SK-N-SH (cell line): ENCODE measurements around the gene SLC2A8. TPM values are rescaled to one million over a fixed set of nuclear protein-coding genes. Genes with fewer than 3 reads are reported as not detected.

Experiments used
- CTCF ChIA-PET: fragments of 300-600, 350-600 bp; formaldehyde crosslinking; extraction: SDS; loops from one replicate; lab custom pipeline; 2021; lab: Yijun Ruan, JAX
- POLR2A ChIA-PET: fragments of 350-600 bp; sonication (Branson Sonifier 250); formaldehyde crosslinking; extraction: SDS; loops from one replicate; lab custom pipeline; 2020; ENCODE audit warnings: antibody characterized with exemption, inconsistent platforms; lab: Yijun Ruan, JAX
- DNase-seq: peaks from one replicate; pipeline ENCODE4 v3.0.0; 2012
- H2AFZ ChIP-seq: fragments of 200-600 bp; sonication (generic); 2 replicates; pipeline ENCODE4 v1.8.1; 2016; ENCODE audit warnings: antibody characterized with exemption, mild to moderate bottlenecking, low read depth
- H3F3A ChIP-seq: fragments of 200-600 bp; sonication (generic); replicated peaks from 2 replicates; pipeline ENCODE3; 2016; ENCODE audit warnings: antibody characterized with exemption, mild to moderate bottlenecking; ENCODE audit not compliant: insufficient read depth
- H3K27ac ChIP-seq, 2 experiments: fragments of 200-500 bp in 1 of 2; fragments of 200-600 bp in 1 of 2; sonication (Bioruptor generic) in 1 of 2; sonication (generic), shearing (Covaris generic) in 1 of 2; 2 replicates each; pipeline versions ENCODE4 v1.5.1 to v1.6.1; 2014 to 2016; ENCODE audit warnings: low read depth in 2 of 2, inconsistent platforms in 1 of 2, low read length in 1 of 2, mild to moderate bottlenecking in 1 of 2, mixed read lengths in 1 of 2
- H3K27me3 ChIP-seq: fragments of 200-600 bp; sonication (generic), shearing (Covaris generic); 2 replicates; pipeline ENCODE4 v1.6.1; 2016; ENCODE audit warnings: mixed run types; ENCODE audit not compliant: insufficient read depth
- H3K36me3 ChIP-seq, 2 experiments: fragments of 200-500 bp in 1 of 2; fragments of 200-600 bp in 1 of 2; sonication (Bioruptor generic) in 1 of 2; sonication (generic) in 1 of 2; replicated peaks in 1 of 2; 2 replicates each; pipeline versions ENCODE3 to v1.5.1; 2014 to 2016; ENCODE audit warnings: low read length in 1 of 2, mild to moderate bottlenecking in 1 of 2; ENCODE audit not compliant: insufficient read depth in 2 of 2, control insufficient read depth in 1 of 2
- H3K4me1 ChIP-seq, 2 experiments: fragments of 200-500 bp in 1 of 2; fragments of 200-600 bp in 1 of 2; sonication (Bioruptor generic) in 1 of 2; sonication (generic), shearing (Covaris generic) in 1 of 2; 2 replicates each; pipeline versions ENCODE4 v1.5.1 to v1.6.1; 2014 to 2016; ENCODE audit warnings: low read depth in 1 of 2, low read length in 1 of 2, mixed run types in 1 of 2; ENCODE audit not compliant: insufficient read depth in 2 of 2, control insufficient read depth in 1 of 2
- H3K4me2 ChIP-seq: fragments of 200-600 bp; sonication (generic), shearing (Covaris generic); 2 replicates; pipeline ENCODE4 v1.6.1; 2017; ENCODE audit warnings: mixed run types
- H3K4me3 ChIP-seq, 2 experiments: fragments of 200-500 bp in 1 of 2; fragments of 200-600 bp in 1 of 2; sonication (Bioruptor generic) in 1 of 2; sonication (generic), shearing (Covaris generic) in 1 of 2; 2 replicates each; pipeline versions ENCODE4 v1.5.1 to v1.8.1; 2014 to 2016; ENCODE audit warnings: low read depth in 2 of 2, inconsistent platforms in 1 of 2, low read length in 1 of 2, mild to moderate bottlenecking in 1 of 2, mixed read lengths in 1 of 2, moderate library complexity in 1 of 2
- H3K79me2 ChIP-seq: fragments of 200-600 bp; sonication (generic); 2 replicates; pipeline ENCODE4 v1.8.1; 2017; ENCODE audit warnings: mild to moderate bottlenecking; ENCODE audit not compliant: insufficient read depth
- H3K9ac ChIP-seq: fragments of 200-600 bp; sonication (generic); 2 replicates; pipeline ENCODE4 v1.6.1; 2017; ENCODE audit warnings: mixed run types
- H3K9me2 ChIP-seq: fragments of 200-600 bp; sonication (generic); 2 replicates; pipeline ENCODE4 v1.6.1; 2017; ENCODE audit warnings: mixed run types
- H3K9me3 ChIP-seq: fragments of 200-600 bp; sonication (generic); 2 replicates; pipeline ENCODE4 v1.6.1; 2017; ENCODE audit warnings: mixed run types, mild to moderate bottlenecking, moderate library complexity
- H4K20me1 ChIP-seq: fragments of 200-600 bp; sonication (generic); 2 replicates; pipeline ENCODE4 v1.6.1; 2017; ENCODE audit warnings: mild to moderate bottlenecking, mixed run types; ENCODE audit not compliant: insufficient read depth
- ELF1 ChIP-seq: IDR thresholded peaks from 2 replicates; pipeline ENCODE4 v1.4.0; 2012
- EZH2phosphoT487 ChIP-seq: fragments of 200-600 bp; sonication (generic); IDR thresholded peaks from 2 replicates; pipeline ENCODE4 v1.6.1; 2017; ENCODE audit warnings: low read depth, mixed run types, mild to moderate bottlenecking, antibody characterized with exemption, moderate library complexity, borderline replicate concordance
- FOSL2 ChIP-seq: IDR thresholded peaks from 2 replicates; pipeline ENCODE4 v1.4.0; 2012; ENCODE audit warnings: low read depth, mild to moderate bottlenecking, moderate library complexity, borderline replicate concordance
- FOXM1 ChIP-seq: IDR thresholded peaks from 2 replicates; pipeline ENCODE4 v1.4.0; 2012; ENCODE audit warnings: low read depth, mild to moderate bottlenecking
- MAX ChIP-seq: IDR thresholded peaks from 2 replicates; pipeline ENCODE4 v1.4.0; 2012; ENCODE audit warnings: low read depth
- MXI1 ChIP-seq: IDR thresholded peaks from 2 replicates; pipeline ENCODE4 v1.6.1; 2012; ENCODE audit warnings: mild to moderate bottlenecking, low read depth, low read length, improper control_type of control experiment
- NFIC ChIP-seq: IDR thresholded peaks from 2 replicates; pipeline ENCODE4 v1.4.0; 2012; ENCODE audit warnings: borderline replicate concordance
- NRF1 ChIP-seq: IDR thresholded peaks from 2 replicates; pipeline ENCODE4 v1.6.1; 2012; ENCODE audit warnings: low read depth, mild to moderate bottlenecking, low read length
- PBX3 ChIP-seq: IDR thresholded peaks from 2 replicates; pipeline ENCODE4; 2012
- RAD21 ChIP-seq: IDR thresholded peaks from 2 replicates; pipeline ENCODE4 v1.6.1; 2012; ENCODE audit warnings: mild to moderate bottlenecking, low read length
- RCOR1 ChIP-seq: fragments of 150-350 bp; IDR thresholded peaks from 2 replicates; pipeline ENCODE4 v1.6.1; 2017; ENCODE audit warnings: antibody characterized with exemption, low read length
- RFX5 ChIP-seq: IDR thresholded peaks from 2 replicates; pipeline ENCODE4 v1.6.1; 2012; ENCODE audit warnings: mild to moderate bottlenecking, improper control_type of control experiment, low read length
- RXRA ChIP-seq: IDR thresholded peaks from 2 replicates; pipeline ENCODE4 v1.4.0; 2012; ENCODE audit warnings: low read depth, mild to moderate bottlenecking, borderline replicate concordance
- SMC3 ChIP-seq: IDR thresholded peaks from 2 replicates; pipeline ENCODE4 v1.6.1; 2012; ENCODE audit warnings: low read depth, low read length, improper control_type of control experiment
- TAF1 ChIP-seq: IDR thresholded peaks from 2 replicates; pipeline ENCODE4 v1.6.1; 2012; ENCODE audit warnings: low read depth, mild to moderate bottlenecking, low read length, moderate library complexity, borderline replicate concordance
- TCF12 ChIP-seq: IDR thresholded peaks from 2 replicates; pipeline ENCODE4 v1.4.0; 2012
- TEAD4 ChIP-seq: IDR thresholded peaks from 2 replicates; pipeline ENCODE4 v1.4.0; 2012; ENCODE audit warnings: mild to moderate bottlenecking, borderline replicate concordance; ENCODE audit not compliant: insufficient read depth
- YY1 ChIP-seq: IDR thresholded peaks from 2 replicates; pipeline ENCODE4 v1.4.0; 2012; ENCODE audit warnings: low read depth, mild to moderate bottlenecking
- ZBTB33 ChIP-seq: IDR thresholded peaks from 2 replicates; pipeline ENCODE4 v1.4.0; 2012; ENCODE audit warnings: low read depth, borderline replicate concordance
- WGBS: methylation state at CpG from one replicate; pipeline ENCODE4 v1.1.6; 2017; ENCODE audit warnings: low lambda C conversion rate; 5-methylcytosine and 5-hydroxymethylcytosine counted together
- polyA plus RNA-seq, 3 experiments: library from polyadenylated mRNA; depleted of rRNA; stranded (reverse); fragments of >200 nt; gene quantifications; 2 replicates each; pipeline ENCODE4 v1.2.3, GENCODE V29; 2012
- TF ChIP-seq, protein P1 (sequence below): IDR thresholded peaks from 2 replicates; pipeline ENCODE4 v1.6.1; 2012; ENCODE audit warnings: mild to moderate bottlenecking, low read depth, low read length, moderate library complexity

SLC2A8 gene
- polyA plus RNA-seq, 1 of the 3 experiments (the other 2 are of a cell fraction), result 15.1 TPM

GRCh38 chr9:127392166-127392565, 4.8 kb upstream of the SLC2A8 start:
- no peak for DNase-seq
- Histone ChIP-seq H3F3A (peaks cover 29% of the 10 kb centered on the region), H4K20me1 (no peaks in the 10 kb centered on the region; the same call in 1 of the 2 replicates), H3K9me3 (no peaks in the 10 kb centered on the region), H3K4me2 (no peak overlapping the region), H3K27ac (no peak overlapping the region), H2AFZ (no peak overlapping the region), H3K9me2 (no peaks in the 10 kb centered on the region)
- WGBS, result 91% methylated on average over 5 of the region's 5 CpGs
- no peak for TF ChIP-seq RAD21
- no peak for TF ChIP-seq MAX
- no peak for TF ChIP-seq FOXM1
- TF ChIP-seq TCF12, result no peak
- no peak for TF ChIP-seq TAF1
- TF ChIP-seq RFX5, result no peak
- TF ChIP-seq YY1, result no peak
- no peak for TF ChIP-seq RCOR1
- TF ChIP-seq ELF1, result no peak
- TF ChIP-seq FOSL2, result no peak
- TF ChIP-seq SMC3, result no peak
- TF ChIP-seq, protein P1, sequence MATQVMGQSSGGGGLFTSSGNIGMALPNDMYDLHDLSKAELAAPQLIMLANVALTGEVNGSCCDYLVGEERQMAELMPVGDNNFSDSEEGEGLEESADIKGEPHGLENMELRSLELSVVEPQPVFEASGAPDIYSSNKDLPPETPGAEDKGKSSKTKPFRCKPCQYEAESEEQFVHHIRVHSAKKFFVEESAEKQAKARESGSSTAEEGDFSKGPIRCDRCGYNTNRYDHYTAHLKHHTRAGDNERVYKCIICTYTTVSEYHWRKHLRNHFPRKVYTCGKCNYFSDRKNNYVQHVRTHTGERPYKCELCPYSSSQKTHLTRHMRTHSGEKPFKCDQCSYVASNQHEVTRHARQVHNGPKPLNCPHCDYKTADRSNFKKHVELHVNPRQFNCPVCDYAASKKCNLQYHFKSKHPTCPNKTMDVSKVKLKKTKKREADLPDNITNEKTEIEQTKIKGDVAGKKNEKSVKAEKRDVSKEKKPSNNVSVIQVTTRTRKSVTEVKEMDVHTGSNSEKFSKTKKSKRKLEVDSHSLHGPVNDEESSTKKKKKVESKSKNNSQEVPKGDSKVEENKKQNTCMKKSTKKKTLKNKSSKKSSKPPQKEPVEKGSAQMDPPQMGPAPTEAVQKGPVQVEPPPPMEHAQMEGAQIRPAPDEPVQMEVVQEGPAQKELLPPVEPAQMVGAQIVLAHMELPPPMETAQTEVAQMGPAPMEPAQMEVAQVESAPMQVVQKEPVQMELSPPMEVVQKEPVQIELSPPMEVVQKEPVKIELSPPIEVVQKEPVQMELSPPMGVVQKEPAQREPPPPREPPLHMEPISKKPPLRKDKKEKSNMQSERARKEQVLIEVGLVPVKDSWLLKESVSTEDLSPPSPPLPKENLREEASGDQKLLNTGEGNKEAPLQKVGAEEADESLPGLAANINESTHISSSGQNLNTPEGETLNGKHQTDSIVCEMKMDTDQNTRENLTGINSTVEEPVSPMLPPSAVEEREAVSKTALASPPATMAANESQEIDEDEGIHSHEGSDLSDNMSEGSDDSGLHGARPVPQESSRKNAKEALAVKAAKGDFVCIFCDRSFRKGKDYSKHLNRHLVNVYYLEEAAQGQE, result no peak
- no peak for TF ChIP-seq NFIC
- TF ChIP-seq RXRA, result no peak
- no peak for TF ChIP-seq ZBTB33
- TF ChIP-seq PBX3, result no peak
- no peak for TF ChIP-seq EZH2phosphoT487
- no peak for TF ChIP-seq NRF1
- TF ChIP-seq MXI1, result no peak
- TF ChIP-seq TEAD4, result no peak
- TF ChIP-seq, all 33 proteins: peak for 0
- no peak overlapping the region for H3K4me3 ChIP-seq
- ChIA-PET POLR2A (no interaction called here), CTCF (interaction anchor here (0.9 to 1.6 kb wide), 2 partner anchors 427 to 447 kb away, joined by 3 read pairs; no protein-coding TSS in a partner anchor)
- peaks cover 5 to 9% of the 10 kb centered on the region in 2 experiments; a peak in 2 of 4 replicates for H3K4me1 ChIP-seq
- H3K27me3 ChIP-seq, result no peaks in the 10 kb centered on the region
- H3K79me2 ChIP-seq, result no peaks in the 10 kb centered on the region
- H3K36me3 ChIP-seq, result no peaks in the 10 kb centered on the region
- no peak overlapping the region for H3K9ac ChIP-seq
